Smooth muscle cell (in vitro differentiated cells): ENCODE measurements around the gene SUPT20H. TPM values are rescaled to one million over a fixed set of nuclear protein-coding genes. Genes with fewer than 3 reads are reported as not detected.

Source experiments
- DNase-seq: peaks from one replicate; lab custom pipeline; 2025; ENCODE audit not compliant: unreplicated experiment; lab: John Stamatoyannopoulos, UW
- H2AFZ ChIP-seq: fragments of 200-600 bp; sonication (generic); 2 replicates; pipeline ENCODE4 v1.6.0; 2016; ENCODE audit warnings: antibody characterized with exemption, low read depth, mild to moderate bottlenecking
- H3F3A ChIP-seq: fragments of 200-600 bp; sonication (generic); 2 replicates; pipeline ENCODE4 v1.6.0; 2017; ENCODE audit warnings: antibody characterized with exemption, low read depth
- H3K27ac ChIP-seq: fragments of 200-600 bp; sonication (generic); 2 replicates; pipeline ENCODE4 v1.5.1; 2016; ENCODE audit warnings: low read depth, mild to moderate bottlenecking
- H3K27me3 ChIP-seq: fragments of 200-600 bp; sonication (generic); 2 replicates; pipeline ENCODE4 v1.6.1; 2016; ENCODE audit warnings: low read depth, mild to moderate bottlenecking
- H3K36me3 ChIP-seq: fragments of 200-600 bp; sonication (generic); 2 replicates; pipeline ENCODE4 v1.5.1; 2016; ENCODE audit warnings: low read depth
- H3K4me1 ChIP-seq: fragments of 200-600 bp; sonication (generic); 2 replicates; pipeline ENCODE4 v1.5.1; 2016; ENCODE audit warnings: low read depth
- H3K4me2 ChIP-seq: fragments of 200-600 bp; sonication (generic); 2 replicates; pipeline ENCODE4 v1.6.0; 2016; ENCODE audit warnings: mild to moderate bottlenecking
- H3K4me3 ChIP-seq: fragments of 200-600 bp; sonication (generic); 2 replicates; pipeline ENCODE4 v1.5.1; 2016; ENCODE audit warnings: mild to moderate bottlenecking
- H3K79me2 ChIP-seq: fragments of 200-600 bp; sonication (generic); 2 replicates; pipeline ENCODE4 v1.6.0; 2016; ENCODE audit warnings: low read depth, mild to moderate bottlenecking
- H3K9ac ChIP-seq: fragments of 200-600 bp; sonication (generic); 2 replicates; pipeline ENCODE4 v1.6.0; 2016; ENCODE audit warnings: low read depth
- H3K9me3 ChIP-seq: fragments of 200-600 bp; sonication (generic); replicated peaks from 2 replicates; pipeline ENCODE4 v1.5.1; 2016; ENCODE audit warnings: low read depth
- H4K20me1 ChIP-seq: fragments of 200-600 bp; sonication (generic); 2 replicates; pipeline ENCODE4 v1.6.0; 2016; ENCODE audit warnings: low read depth
- WGBS: methylation state at CpG from one replicate; pipeline ENCODE4 v1.1.7; 2016; ENCODE audit warnings: low lambda C conversion rate; 5-methylcytosine and 5-hydroxymethylcytosine counted together
- polyA plus RNA-seq: library from polyadenylated mRNA; unstranded; fragments of >200 nt; fragmentation: Nextera tagmentation; extraction: Ambion mirVana; gene quantifications from 2 replicates; pipeline ENCODE4 v1.2.1, GENCODE V29; 2016
- total RNA-seq: library from RNA; depleted of rRNA; stranded (reverse); fragments of >200 nt; gene quantifications from 2 replicates; pipeline ENCODE4 v1.2.3, GENCODE V29; 2014
- TF ChIP-seq, protein P1 (sequence below): fragments of 200-600 bp; sonication (generic); IDR thresholded peaks from 2 replicates; pipeline ENCODE4 v1.5.1; 2017; ENCODE audit warnings: borderline replicate concordance, mild to moderate bottlenecking, antibody characterized with exemption; ENCODE audit not compliant: insufficient read depth, poor library complexity, severe bottlenecking

The SUPT20H gene
- total and polyA plus RNA-seq, 2 experiments from 2014 or later = 46.9 to 116 TPM

DNA sequence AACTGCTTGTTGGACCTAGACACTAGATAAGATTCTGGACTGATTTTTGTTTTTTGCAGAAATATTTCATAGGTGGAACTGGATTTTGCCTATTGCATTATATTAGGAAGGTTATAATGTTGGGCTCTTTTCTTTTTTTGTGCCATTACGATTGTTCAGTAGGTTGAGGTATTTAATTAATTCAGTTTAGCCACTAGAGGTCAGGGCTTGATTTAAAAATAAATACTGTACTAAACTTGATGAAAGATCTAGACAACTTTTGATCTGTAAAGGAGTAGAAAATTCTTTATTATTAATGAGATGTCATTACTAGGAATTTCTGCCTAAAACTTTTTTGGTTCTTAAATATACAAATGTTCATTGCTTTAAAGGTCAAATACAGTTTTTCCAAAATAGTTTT, 15.2 kb upstream of the SUPT20H start:
- no peak overlapping the region for H2AFZ ChIP-seq
- H3K27ac ChIP-seq = no peak overlapping the region
- H3K27me3 ChIP-seq = no peaks in the 10 kb centered on the region
- DNase-seq = no peak
- no peaks in the 10 kb centered on the region for H3K4me1 ChIP-seq
- no peak overlapping the region for H3K9ac ChIP-seq
- WGBS = 35% methylated on average over 1 of the region's 1 CpG
- H3K4me2 ChIP-seq = no peak overlapping the region
- TF ChIP-seq, protein P1, sequence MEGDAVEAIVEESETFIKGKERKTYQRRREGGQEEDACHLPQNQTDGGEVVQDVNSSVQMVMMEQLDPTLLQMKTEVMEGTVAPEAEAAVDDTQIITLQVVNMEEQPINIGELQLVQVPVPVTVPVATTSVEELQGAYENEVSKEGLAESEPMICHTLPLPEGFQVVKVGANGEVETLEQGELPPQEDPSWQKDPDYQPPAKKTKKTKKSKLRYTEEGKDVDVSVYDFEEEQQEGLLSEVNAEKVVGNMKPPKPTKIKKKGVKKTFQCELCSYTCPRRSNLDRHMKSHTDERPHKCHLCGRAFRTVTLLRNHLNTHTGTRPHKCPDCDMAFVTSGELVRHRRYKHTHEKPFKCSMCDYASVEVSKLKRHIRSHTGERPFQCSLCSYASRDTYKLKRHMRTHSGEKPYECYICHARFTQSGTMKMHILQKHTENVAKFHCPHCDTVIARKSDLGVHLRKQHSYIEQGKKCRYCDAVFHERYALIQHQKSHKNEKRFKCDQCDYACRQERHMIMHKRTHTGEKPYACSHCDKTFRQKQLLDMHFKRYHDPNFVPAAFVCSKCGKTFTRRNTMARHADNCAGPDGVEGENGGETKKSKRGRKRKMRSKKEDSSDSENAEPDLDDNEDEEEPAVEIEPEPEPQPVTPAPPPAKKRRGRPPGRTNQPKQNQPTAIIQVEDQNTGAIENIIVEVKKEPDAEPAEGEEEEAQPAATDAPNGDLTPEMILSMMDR = peak; percentile 42
- H3K9me3 ChIP-seq = no peaks in the 10 kb centered on the region
- H4K20me1 ChIP-seq = no peaks in the 10 kb centered on the region
- no peaks in the 10 kb centered on the region for H3K36me3 ChIP-seq
- no peaks in the 10 kb centered on the region for H3K79me2 ChIP-seq
- no peaks in the 10 kb centered on the region for H3F3A ChIP-seq
- H3K4me3 ChIP-seq = no peak overlapping the region

DNA sequence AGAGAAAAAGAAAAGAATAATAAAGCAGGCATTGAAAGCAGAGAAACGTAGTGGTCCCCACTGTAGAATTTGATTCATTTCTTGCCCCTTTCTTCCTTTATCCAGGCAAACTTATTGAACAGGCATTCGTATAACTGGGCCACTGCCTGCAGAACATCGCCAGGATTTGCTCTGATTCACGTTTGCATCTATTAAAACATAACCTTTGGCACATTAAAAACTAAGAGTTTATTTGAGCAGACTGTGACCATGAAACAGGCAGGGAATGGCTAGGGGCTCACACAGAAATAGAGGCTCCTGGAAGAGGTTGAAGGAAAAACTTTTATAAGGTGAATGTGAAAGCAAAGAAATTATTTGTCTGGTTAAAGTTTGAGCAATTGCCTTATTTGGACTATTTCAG, 12.5 kb upstream of the SUPT20H start:
- no peaks in the 10 kb centered on the region for H4K20me1 ChIP-seq
- no peaks in the 10 kb centered on the region for H3K79me2 ChIP-seq
- no peaks in the 10 kb centered on the region for H3K9me3 ChIP-seq
- no peak overlapping the region for H3K9ac ChIP-seq
- H3K4me1 ChIP-seq = no peaks in the 10 kb centered on the region
- H3K4me2 ChIP-seq = no peak overlapping the region
- no peaks in the 10 kb centered on the region for H3K36me3 ChIP-seq
- no peak overlapping the region for H3K4me3 ChIP-seq
- TF ChIP-seq, protein P1 = no peak
- no peaks in the 10 kb centered on the region for H3F3A ChIP-seq
- WGBS = 92% methylated on average over 4 of the region's 4 CpGs
- H2AFZ ChIP-seq = no peak overlapping the region
- no peak for DNase-seq
- no peak overlapping the region for H3K27ac ChIP-seq
- H3K27me3 ChIP-seq = no peaks in the 10 kb centered on the region

GRCh38 chr13:37070956-37071355, 11.5 kb upstream of the SUPT20H start:
- H4K20me1 ChIP-seq = no peaks in the 10 kb centered on the region
- WGBS = 91% methylated on average over 7 of the region's 7 CpGs

More at GRCh38 chr13:37070956-37071355, 11.5 kb upstream of the SUPT20H start:
- Histone ChIP-seq H3K36me3 (no peaks in the 10 kb centered on the region), H3K4me2 (no peak overlapping the region), H2AFZ (no peak overlapping the region), H3K9me3 (no peaks in the 10 kb centered on the region), H3K27me3 (no peaks in the 10 kb centered on the region), H3K27ac (no peak overlapping the region), H3F3A (no peaks in the 10 kb centered on the region), H3K9ac (no peak overlapping the region), H3K4me1 (no peaks in the 10 kb centered on the region), H3K4me3 (no peak overlapping the region), H3K79me2 (no peaks in the 10 kb centered on the region)
- no peak for DNase-seq
- TF ChIP-seq, protein P1 = no peak
